Esophagus squamous epithelium (tissue), 4 donors: Measurements from ENCODE around the gene WDR35.

Experiments used
- POLR2A ChIP-seq, 4 donors: fragments of 450-650 bp; IDR thresholded peaks; one replicate each; pipeline ENCODE4 v1.6.1; 2017; ENCODE audit warnings: antibody characterized with exemption in 4 of 4, mild to moderate bottlenecking in 4 of 4, moderate library complexity in 3 of 4
- TF ChIP-seq, protein P1 (sequence below), 6 experiments: fragments of 450-650 bp in 4 of 6; fragments of 200-600 bp in 2 of 6; sonication (generic) in 2 of 6; IDR thresholded peaks; one replicate each; pipeline ENCODE4 v1.5.1; 2016 to 2019; ENCODE audit warnings: antibody characterized with exemption in 6 of 6, mild to moderate bottlenecking in 4 of 6, moderate library complexity in 4 of 6

DNA sequence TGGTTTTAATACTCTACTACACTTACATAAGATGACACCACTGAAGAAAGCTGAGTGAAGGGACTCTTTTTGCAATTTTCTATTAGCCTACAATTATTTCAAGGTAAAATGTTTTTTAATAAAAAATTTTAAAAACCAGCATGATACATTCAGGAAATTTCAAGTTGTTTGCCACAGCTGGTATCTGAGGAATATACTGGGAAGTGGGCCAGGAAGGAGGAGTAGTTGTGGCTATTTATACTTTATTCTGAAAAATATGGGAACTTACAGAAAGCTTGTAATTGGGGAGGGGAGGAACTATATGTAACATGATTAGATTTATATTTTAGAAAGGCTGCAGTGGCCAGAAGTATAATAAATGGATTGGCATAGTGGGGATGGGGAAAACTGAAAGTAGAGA is 40.8 kb downstream of the WDR35 start:
- TF ChIP-seq, protein P1, sequence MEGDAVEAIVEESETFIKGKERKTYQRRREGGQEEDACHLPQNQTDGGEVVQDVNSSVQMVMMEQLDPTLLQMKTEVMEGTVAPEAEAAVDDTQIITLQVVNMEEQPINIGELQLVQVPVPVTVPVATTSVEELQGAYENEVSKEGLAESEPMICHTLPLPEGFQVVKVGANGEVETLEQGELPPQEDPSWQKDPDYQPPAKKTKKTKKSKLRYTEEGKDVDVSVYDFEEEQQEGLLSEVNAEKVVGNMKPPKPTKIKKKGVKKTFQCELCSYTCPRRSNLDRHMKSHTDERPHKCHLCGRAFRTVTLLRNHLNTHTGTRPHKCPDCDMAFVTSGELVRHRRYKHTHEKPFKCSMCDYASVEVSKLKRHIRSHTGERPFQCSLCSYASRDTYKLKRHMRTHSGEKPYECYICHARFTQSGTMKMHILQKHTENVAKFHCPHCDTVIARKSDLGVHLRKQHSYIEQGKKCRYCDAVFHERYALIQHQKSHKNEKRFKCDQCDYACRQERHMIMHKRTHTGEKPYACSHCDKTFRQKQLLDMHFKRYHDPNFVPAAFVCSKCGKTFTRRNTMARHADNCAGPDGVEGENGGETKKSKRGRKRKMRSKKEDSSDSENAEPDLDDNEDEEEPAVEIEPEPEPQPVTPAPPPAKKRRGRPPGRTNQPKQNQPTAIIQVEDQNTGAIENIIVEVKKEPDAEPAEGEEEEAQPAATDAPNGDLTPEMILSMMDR (IDR thresholded peaks at IDR 0.05): no peak
- no peak for TF ChIP-seq POLR2A (IDR thresholded peaks at IDR 0.05)
